ENCODE measurements around the gene ONECUT3.

ONECUT3 gene

GRCh38 chr19:1826557-1827521 is 73.5 kb downstream of the ONECUT3 start:
- H3K36me3 ChIP-seq (replicated peaks; ENCODE audit: low read depth, low read length) = peaks cover 26% of the 10 kb centered on the region
- H3K27me3 ChIP-seq (ENCODE audit: low read depth, low read length) = no peaks in the 10 kb centered on the region
- no peak overlapping the region for H3K4me3 ChIP-seq (ENCODE audit: low read length)
- no peaks in the 10 kb centered on the region for H3K4me1 ChIP-seq (ENCODE audit: low read length)
- H3K79me2 ChIP-seq (ENCODE audit: low read length) = peaks cover 22% of the 10 kb centered on the region
- no peak overlapping the region for H3K27ac ChIP-seq (ENCODE audit: low read length)
- no peak overlapping the region for H3K9ac ChIP-seq (ENCODE audit: low read length)
- TF ChIP-seq CTCF (IDR thresholded peaks at IDR 0.05; ENCODE audit: low read depth, low read length) (no peak), EZH2phosphoT487 (IDR thresholded peaks at IDR 0.05; ENCODE audit: low read depth) (no peak)
- no peak overlapping the region for H2AFZ ChIP-seq (ENCODE audit: low read depth, low read length)
- H4K20me1 ChIP-seq (ENCODE audit: insufficient read depth, low read length) = peaks cover 19% of the 10 kb centered on the region
- no peak overlapping the region for H3K4me2 ChIP-seq (ENCODE audit: low read length)
- H3K9me3 ChIP-seq (ENCODE audit: insufficient read depth, low read length) = no peaks in the 10 kb centered on the region

- Histone ChIP-seq H3K9ac (ENCODE audit: low read length) (no peak overlapping the region), H3K4me3 (ENCODE audit: low read length) (no peak overlapping the region), H3K27ac (ENCODE audit: low read length) (no peak overlapping the region), H3K4me1 (ENCODE audit: low read length) (no peaks in the 10 kb centered on the region), H2AFZ (ENCODE audit: low read depth, low read length) (no peak overlapping the region), H3K36me3 (replicated peaks; ENCODE audit: low read depth, low read length) (peaks cover 22% of the 10 kb centered on the region), H3K27me3 (ENCODE audit: low read depth, low read length) (no peaks in the 10 kb centered on the region), H4K20me1 (ENCODE audit: insufficient read depth, low read length) (peaks cover 25% of the 10 kb centered on the region), H3K9me3 (ENCODE audit: insufficient read depth, low read length) (no peaks in the 10 kb centered on the region), H3K4me2 (ENCODE audit: low read length) (no peak overlapping the region), H3K79me2 (ENCODE audit: low read length) (peaks cover 29% of the 10 kb centered on the region)
- no peak for TF ChIP-seq EZH2phosphoT487 (IDR thresholded peaks at IDR 0.05; ENCODE audit: low read depth)
Measured at GRCh38 chr19:1827566-1828278, 74.4 kb downstream of the ONECUT3 start.

GRCh38 chr19:1828279-1829238 is 75.3 kb downstream of the ONECUT3 start:
- Histone ChIP-seq H3K9me3 (ENCODE audit: insufficient read depth, low read length) (no peaks in the 10 kb centered on the region), H2AFZ (ENCODE audit: low read depth, low read length) (no peak overlapping the region), H3K36me3 (replicated peaks; ENCODE audit: low read depth, low read length) (peaks cover 16% of the 10 kb centered on the region), H3K27me3 (ENCODE audit: low read depth, low read length) (no peaks in the 10 kb centered on the region), H3K4me1 (ENCODE audit: low read length) (no peaks in the 10 kb centered on the region), H3K4me3 (ENCODE audit: low read length) (no peak overlapping the region), H3K79me2 (ENCODE audit: low read length) (peaks cover 37% of the 10 kb centered on the region), H3K27ac (ENCODE audit: low read length) (no peak overlapping the region), H3K4me2 (ENCODE audit: low read length) (no peak overlapping the region), H3K9ac (ENCODE audit: low read length) (no peak overlapping the region), H4K20me1 (ENCODE audit: insufficient read depth, low read length) (peaks cover 31% of the 10 kb centered on the region)
- TF ChIP-seq EZH2phosphoT487 (IDR thresholded peaks at IDR 0.05; ENCODE audit: low read depth) (no peak), CTCF (IDR thresholded peaks at IDR 0.05; ENCODE audit: low read depth, low read length) (no peak)

GRCh38 chr19:1829958-1830357 is 76.7 kb downstream of the ONECUT3 start:
- peaks cover 45% of the 10 kb centered on the region for H4K20me1 ChIP-seq (ENCODE audit: insufficient read depth, low read length)
- H3K36me3 ChIP-seq (replicated peaks; ENCODE audit: low read depth, low read length) = peaks cover 12% of the 10 kb centered on the region

More at GRCh38 chr19:1829958-1830357, 76.7 kb downstream of the ONECUT3 start:
- Histone ChIP-seq H3K9ac (ENCODE audit: low read length) (no peak overlapping the region), H3K4me3 (ENCODE audit: low read length) (no peak overlapping the region), H3K27ac (ENCODE audit: low read length) (no peak overlapping the region), H3K79me2 (ENCODE audit: low read length) (peaks cover 51% of the 10 kb centered on the region), H3K27me3 (ENCODE audit: low read depth, low read length) (no peaks in the 10 kb centered on the region), H3K4me2 (ENCODE audit: low read length) (no peak overlapping the region), H2AFZ (ENCODE audit: low read depth, low read length) (no peak overlapping the region), H3K4me1 (ENCODE audit: low read length) (no peaks in the 10 kb centered on the region), H3K9me3 (ENCODE audit: insufficient read depth, low read length) (no peaks in the 10 kb centered on the region)
- TF ChIP-seq CTCF (IDR thresholded peaks at IDR 0.05; ENCODE audit: low read depth, low read length) (no peak), EZH2phosphoT487 (IDR thresholded peaks at IDR 0.05; ENCODE audit: low read depth) (no peak)
